ENCODE results near the gene SIGLEC8. TPM values are rescaled to one million over a fixed set of nuclear protein-coding genes. Genes with fewer than 3 reads are reported as not detected.

Gene SIGLEC8
- total RNA-seq, 1 donor from 2014 or later, result not detected

GRCh38 chr19:51440846-51441409 lies 17.3 kb downstream of the SIGLEC8 start:
- DNase-seq (ENCODE audit: extremely low spot score in 2 of 2), result no peak
- TF ChIP-seq CTCF (IDR thresholded peaks at IDR 0.05) (no peak), POLR2AphosphoS5 (IDR thresholded peaks at IDR 0.05; ENCODE audit: insufficient read depth in 1 of 2, low read depth in 1 of 2) (no peak), POLR2A (IDR thresholded peaks at IDR 0.05) (no peak)
- Histone ChIP-seq H3K4me3 (no peak overlapping the region), H3K27ac (no peak overlapping the region), H3K9me3 (no peaks in the 10 kb centered on the region), H3K4me1 (no peaks in the 10 kb centered on the region), H3K36me3 (no peaks in the 10 kb centered on the region), H3K27me3 (no peaks in the 10 kb centered on the region)
- intact Hi-C loops (cut with DNase I), result no loop called here

GRCh38 chr19:51440052-51440451 lies 18.2 kb downstream of the SIGLEC8 start:
- H3K4me3 ChIP-seq, result no peak overlapping the region
- DNase-seq (ENCODE audit: extremely low spot score in 2 of 2), result no peak
- H3K27me3 ChIP-seq, result no peaks in the 10 kb centered on the region
- TF ChIP-seq POLR2AphosphoS5 (IDR thresholded peaks at IDR 0.05; ENCODE audit: insufficient read depth in 1 of 2, low read depth in 1 of 2) (no peak), POLR2A (IDR thresholded peaks at IDR 0.05) (no peak), CTCF (IDR thresholded peaks at IDR 0.05) (no peak)
- intact Hi-C loops (cut with DNase I), result no loop called here
- H3K27ac ChIP-seq, result no peak overlapping the region
- no peaks in the 10 kb centered on the region for H3K4me1 ChIP-seq
- H3K36me3 ChIP-seq, result no peaks in the 10 kb centered on the region
- no peaks in the 10 kb centered on the region for H3K9me3 ChIP-seq

- DNase-seq (ENCODE audit: extremely low spot score in 2 of 2), result no peak
- Histone ChIP-seq H3K27ac (no peak overlapping the region), H3K4me3 (no peak overlapping the region), H3K4me1 (no peaks in the 10 kb centered on the region), H3K36me3 (no peaks in the 10 kb centered on the region), H3K27me3 (no peaks in the 10 kb centered on the region), H3K9me3 (no peaks in the 10 kb centered on the region)
- TF ChIP-seq POLR2AphosphoS5 (IDR thresholded peaks at IDR 0.05; ENCODE audit: insufficient read depth in 1 of 2, low read depth in 1 of 2), result no peak
- intact Hi-C loops (cut with DNase I), result no loop called here
Observed at GRCh38 chr19:51439021-51439465, 19.2 kb downstream of the SIGLEC8 start.

- TF ChIP-seq CTCF (IDR thresholded peaks at IDR 0.05) (no peak), POLR2A (IDR thresholded peaks at IDR 0.05) (no peak), POLR2AphosphoS5 (IDR thresholded peaks at IDR 0.05; ENCODE audit: insufficient read depth in 1 of 2, low read depth in 1 of 2) (no peak)
- no peak overlapping the region for H3K27ac ChIP-seq
- no peaks in the 10 kb centered on the region for H3K4me1 ChIP-seq
- no peaks in the 10 kb centered on the region for H3K27me3 ChIP-seq
- H3K36me3 ChIP-seq, result no peaks in the 10 kb centered on the region
- intact Hi-C loops (cut with DNase I), result no loop called here
- no peak for DNase-seq (ENCODE audit: extremely low spot score in 2 of 2)
- no peak overlapping the region for H3K4me3 ChIP-seq
- no peaks in the 10 kb centered on the region for H3K9me3 ChIP-seq
Observed at GRCh38 chr19:51434456-51434855, 23.8 kb downstream of the SIGLEC8 start.

- H3K4me1 ChIP-seq, result no peaks in the 10 kb centered on the region
- H3K9me3 ChIP-seq, result no peaks in the 10 kb centered on the region
- H3K27me3 ChIP-seq, result no peaks in the 10 kb centered on the region
- no peak overlapping the region for H3K4me3 ChIP-seq
- H3K27ac ChIP-seq, result no peak overlapping the region
- DNase-seq (ENCODE audit: extremely low spot score in 2 of 2), result no peak
- no peaks in the 10 kb centered on the region for H3K36me3 ChIP-seq
- TF ChIP-seq POLR2A (IDR thresholded peaks at IDR 0.05), result no peak
- no peak for TF ChIP-seq CTCF (IDR thresholded peaks at IDR 0.05)
- no peak for TF ChIP-seq POLR2AphosphoS5 (IDR thresholded peaks at IDR 0.05; ENCODE audit: insufficient read depth in 1 of 2, low read depth in 1 of 2)
- intact Hi-C loops (cut with DNase I), result no loop called here
Observed at GRCh38 chr19:51433043-51433442, 25.2 kb downstream of the SIGLEC8 start.
